Neural cell (in vitro differentiated cells): ENCODE results near the gene GRIN3B.

ENCODE experiments used
- EP300 ChIP-seq: fragments of 450-650 bp; conservative IDR thresholded peaks from 2 replicates; pipeline ENCODE4 v1.6.1; 2014; ENCODE audit warnings: antibody characterized with exemption, mild to moderate bottlenecking, moderate library complexity; ENCODE audit not compliant: poor library complexity, severe bottlenecking
- EZH2 ChIP-seq: fragments of 200-600, 300-800 bp; shearing (Covaris generic), sonication (generic); IDR thresholded peaks from 2 replicates; pipeline ENCODE4 v1.6.1; 2014; ENCODE audit warnings: antibody characterized with exemption, low read length, borderline replicate concordance, mild to moderate bottlenecking; ENCODE audit not compliant: insufficient read depth, poor library complexity, severe bottlenecking
- MXI1 ChIP-seq: fragments of 450-650 bp; conservative IDR thresholded peaks from 2 replicates; pipeline ENCODE4 v1.6.1; 2014; ENCODE audit warnings: antibody characterized with exemption, mild to moderate bottlenecking; ENCODE audit not compliant: poor library complexity, severe bottlenecking
- POLR2AphosphoS5 ChIP-seq: IDR thresholded peaks from 2 replicates; pipeline ENCODE4 v1.6.1; 2012
- RAD21 ChIP-seq: fragments of 450-650 bp; conservative IDR thresholded peaks from 2 replicates; pipeline ENCODE4 v1.6.1; 2014; ENCODE audit warnings: antibody characterized with exemption, mild to moderate bottlenecking, moderate library complexity
- SMC3 ChIP-seq: fragments of 450-650 bp; conservative IDR thresholded peaks from 2 replicates; pipeline ENCODE4 v1.6.1; 2014; ENCODE audit warnings: antibody characterized with exemption, mild to moderate bottlenecking, moderate library complexity; ENCODE audit not compliant: poor library complexity
- TAF1 ChIP-seq: IDR thresholded peaks from 2 replicates; pipeline ENCODE4 v1.6.1; 2012; ENCODE audit warnings: low read depth
- TF ChIP-seq, protein P1 (sequence below): fragments of 450-650 bp; IDR thresholded peaks from 2 replicates; pipeline ENCODE4 v1.5.1; 2014; ENCODE audit warnings: antibody characterized with exemption, mild to moderate bottlenecking, moderate library complexity; ENCODE audit not compliant: poor library complexity, severe bottlenecking
- TF ChIP-seq, protein P2 (sequence below): IDR thresholded peaks from 2 replicates; pipeline ENCODE4 v1.6.1; 2012; ENCODE audit warnings: borderline replicate concordance

DNA sequence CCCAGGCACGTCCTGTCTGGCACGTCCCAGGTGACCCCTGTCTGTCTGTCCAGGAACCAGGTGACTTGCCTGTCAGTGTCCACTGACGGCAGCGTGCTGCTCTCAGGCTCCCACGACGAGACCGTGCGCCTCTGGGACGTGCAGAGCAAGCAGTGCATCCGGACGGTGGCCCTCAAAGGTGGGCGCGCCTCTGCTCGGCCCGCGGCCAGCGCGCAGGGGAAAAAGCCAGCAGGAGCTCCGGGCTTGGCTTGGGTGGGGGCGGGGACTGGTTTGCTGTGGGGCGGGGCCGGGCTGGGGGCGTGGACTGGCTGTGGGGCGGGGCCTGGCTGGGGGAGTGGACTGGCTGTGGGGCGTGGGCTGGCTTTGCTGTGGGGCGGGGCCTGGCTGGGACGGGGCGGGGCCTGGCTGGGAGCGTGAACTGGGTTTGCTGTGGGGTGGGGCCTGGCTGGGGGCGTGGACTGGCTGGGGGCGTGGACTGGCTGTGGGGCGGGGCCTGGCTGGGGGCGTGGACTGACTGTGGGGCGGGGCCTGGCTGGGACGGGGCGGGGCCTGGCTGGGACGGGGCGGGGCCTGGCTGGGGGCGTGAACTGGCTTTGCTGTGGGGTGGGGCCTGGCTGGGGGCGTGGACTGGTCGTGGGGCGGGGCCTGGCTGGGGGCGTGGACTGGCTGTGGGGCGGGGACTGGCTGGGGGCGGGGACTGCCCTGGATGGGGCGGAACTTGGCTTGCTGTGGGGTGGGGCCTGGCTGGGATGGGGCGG lies 8.9 kb upstream of the GRIN3B start:
- TF ChIP-seq, protein P1, sequence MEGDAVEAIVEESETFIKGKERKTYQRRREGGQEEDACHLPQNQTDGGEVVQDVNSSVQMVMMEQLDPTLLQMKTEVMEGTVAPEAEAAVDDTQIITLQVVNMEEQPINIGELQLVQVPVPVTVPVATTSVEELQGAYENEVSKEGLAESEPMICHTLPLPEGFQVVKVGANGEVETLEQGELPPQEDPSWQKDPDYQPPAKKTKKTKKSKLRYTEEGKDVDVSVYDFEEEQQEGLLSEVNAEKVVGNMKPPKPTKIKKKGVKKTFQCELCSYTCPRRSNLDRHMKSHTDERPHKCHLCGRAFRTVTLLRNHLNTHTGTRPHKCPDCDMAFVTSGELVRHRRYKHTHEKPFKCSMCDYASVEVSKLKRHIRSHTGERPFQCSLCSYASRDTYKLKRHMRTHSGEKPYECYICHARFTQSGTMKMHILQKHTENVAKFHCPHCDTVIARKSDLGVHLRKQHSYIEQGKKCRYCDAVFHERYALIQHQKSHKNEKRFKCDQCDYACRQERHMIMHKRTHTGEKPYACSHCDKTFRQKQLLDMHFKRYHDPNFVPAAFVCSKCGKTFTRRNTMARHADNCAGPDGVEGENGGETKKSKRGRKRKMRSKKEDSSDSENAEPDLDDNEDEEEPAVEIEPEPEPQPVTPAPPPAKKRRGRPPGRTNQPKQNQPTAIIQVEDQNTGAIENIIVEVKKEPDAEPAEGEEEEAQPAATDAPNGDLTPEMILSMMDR, result no peak
- TF ChIP-seq EZH2 (no peak), SMC3 (no peak), TAF1 (no peak), POLR2AphosphoS5 (no peak), MXI1 (no peak), RAD21 (no peak), EP300 (no peak)
- TF ChIP-seq, protein P2, sequence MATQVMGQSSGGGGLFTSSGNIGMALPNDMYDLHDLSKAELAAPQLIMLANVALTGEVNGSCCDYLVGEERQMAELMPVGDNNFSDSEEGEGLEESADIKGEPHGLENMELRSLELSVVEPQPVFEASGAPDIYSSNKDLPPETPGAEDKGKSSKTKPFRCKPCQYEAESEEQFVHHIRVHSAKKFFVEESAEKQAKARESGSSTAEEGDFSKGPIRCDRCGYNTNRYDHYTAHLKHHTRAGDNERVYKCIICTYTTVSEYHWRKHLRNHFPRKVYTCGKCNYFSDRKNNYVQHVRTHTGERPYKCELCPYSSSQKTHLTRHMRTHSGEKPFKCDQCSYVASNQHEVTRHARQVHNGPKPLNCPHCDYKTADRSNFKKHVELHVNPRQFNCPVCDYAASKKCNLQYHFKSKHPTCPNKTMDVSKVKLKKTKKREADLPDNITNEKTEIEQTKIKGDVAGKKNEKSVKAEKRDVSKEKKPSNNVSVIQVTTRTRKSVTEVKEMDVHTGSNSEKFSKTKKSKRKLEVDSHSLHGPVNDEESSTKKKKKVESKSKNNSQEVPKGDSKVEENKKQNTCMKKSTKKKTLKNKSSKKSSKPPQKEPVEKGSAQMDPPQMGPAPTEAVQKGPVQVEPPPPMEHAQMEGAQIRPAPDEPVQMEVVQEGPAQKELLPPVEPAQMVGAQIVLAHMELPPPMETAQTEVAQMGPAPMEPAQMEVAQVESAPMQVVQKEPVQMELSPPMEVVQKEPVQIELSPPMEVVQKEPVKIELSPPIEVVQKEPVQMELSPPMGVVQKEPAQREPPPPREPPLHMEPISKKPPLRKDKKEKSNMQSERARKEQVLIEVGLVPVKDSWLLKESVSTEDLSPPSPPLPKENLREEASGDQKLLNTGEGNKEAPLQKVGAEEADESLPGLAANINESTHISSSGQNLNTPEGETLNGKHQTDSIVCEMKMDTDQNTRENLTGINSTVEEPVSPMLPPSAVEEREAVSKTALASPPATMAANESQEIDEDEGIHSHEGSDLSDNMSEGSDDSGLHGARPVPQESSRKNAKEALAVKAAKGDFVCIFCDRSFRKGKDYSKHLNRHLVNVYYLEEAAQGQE, result no peak
